GDM1 (cell line): ENCODE results near the gene B4GALNT2.
"Not testable (repeated sequence)": the region's sequence is repeated elsewhere in the genome, so short reads cannot be mapped to it uniquely, and the experiment has no call there.

Experiments
- DNase-seq: peaks from one replicate; lab custom pipeline; 2025; lab: John Stamatoyannopoulos, UW

Gene B4GALNT2

DNA sequence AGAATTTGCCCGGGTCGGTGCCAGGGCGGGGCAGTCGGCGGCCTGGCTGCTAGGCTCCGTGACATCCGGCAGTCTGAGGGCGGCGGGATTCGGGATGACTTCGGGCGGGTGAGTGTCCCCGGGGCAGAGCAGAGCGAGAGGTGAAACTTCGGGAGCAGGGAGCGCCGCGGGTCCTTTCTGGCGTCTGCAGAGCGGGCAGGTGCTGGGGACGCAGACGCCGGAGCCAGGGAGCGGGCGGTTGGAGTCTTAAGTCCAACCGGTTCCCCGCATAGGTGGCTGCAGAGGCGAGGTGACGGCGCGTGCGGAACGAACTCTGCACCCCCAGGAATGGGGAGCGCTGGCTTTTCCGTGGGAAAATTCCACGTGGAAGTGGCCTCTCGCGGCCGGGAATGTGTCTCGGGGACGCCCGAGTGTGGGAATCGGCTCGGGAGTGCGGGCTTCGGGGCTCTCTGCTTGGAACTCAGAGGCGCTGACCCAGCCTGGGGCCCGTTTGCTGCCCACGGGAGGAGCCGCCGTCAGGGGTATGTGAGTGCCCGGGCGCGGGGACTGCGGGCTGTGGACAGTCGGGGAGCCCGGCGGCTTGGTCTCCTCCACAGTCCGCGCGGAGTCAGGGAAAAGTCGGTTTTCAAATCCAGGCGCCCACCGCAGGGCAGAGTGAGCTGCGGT, at the start of gene B4GALNT2:
TSS of gene B4GALNT2 (plus strand) at position 71 of the 666 bp plus-strand sequence. CDS start at position 95, 24 bp downstream.
- DNase-seq: no peak

DNA sequence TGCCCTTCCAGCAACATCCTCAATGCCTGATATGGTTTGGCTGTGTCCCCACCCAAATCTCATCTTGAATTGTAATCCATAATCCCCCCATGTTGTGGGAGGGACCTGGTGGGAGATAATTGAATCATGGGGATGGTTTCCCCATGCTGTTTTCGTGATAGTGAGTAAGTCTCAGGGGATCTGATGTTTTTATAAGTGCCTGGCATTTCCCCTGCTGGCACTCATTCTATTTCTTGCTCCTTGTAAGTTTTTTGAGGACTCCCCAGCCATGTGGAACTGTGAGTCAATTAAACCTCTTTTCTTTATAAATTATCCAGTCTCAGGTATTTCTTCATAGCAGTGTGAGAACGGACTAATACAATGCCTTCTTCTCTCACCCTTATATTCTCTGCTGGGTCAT, 47.5 kb upstream of the B4GALNT2 start:
- not testable (repeated sequence) for DNase-seq

- DNase-seq: no peak
Observed at GRCh38 chr17:49085565-49086315, 46.8 kb upstream of the B4GALNT2 start.

DNA sequence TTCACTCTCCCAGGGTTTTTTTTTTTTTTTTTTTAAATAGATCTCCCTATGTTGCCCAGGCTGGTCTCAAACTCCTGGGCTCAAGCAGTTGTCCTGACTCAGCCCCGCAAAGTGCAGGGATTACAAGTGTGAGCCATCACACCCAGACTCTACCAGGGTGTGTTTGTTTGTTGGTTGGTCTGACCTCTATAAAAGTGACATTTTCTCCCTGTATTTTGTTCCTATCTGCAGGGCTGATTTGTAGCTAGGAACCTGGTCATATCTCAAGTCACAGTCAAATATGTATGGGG, 46.3 kb upstream of the B4GALNT2 start:
- DNase-seq: no peak

DNA sequence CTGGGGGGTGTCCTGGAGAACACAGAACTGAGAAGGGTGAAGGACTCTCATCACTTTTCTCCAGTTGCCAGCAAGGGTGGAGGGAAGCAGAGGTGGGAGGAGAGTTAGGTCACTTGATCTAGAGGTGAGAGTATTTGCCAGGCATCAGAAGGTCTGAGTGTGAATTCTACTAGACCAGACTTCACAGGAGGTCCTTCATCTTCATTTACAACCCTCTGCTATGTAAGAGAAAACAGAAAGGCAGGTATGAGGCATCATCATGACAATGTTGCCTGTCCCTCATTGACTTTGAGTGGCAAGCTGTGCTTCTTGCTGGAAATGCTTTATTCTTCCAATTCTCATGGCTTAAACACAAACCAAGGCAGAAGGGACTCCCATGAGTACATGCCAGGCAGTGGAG, 45.9 kb upstream of the B4GALNT2 start:
- no peak for DNase-seq

DNA sequence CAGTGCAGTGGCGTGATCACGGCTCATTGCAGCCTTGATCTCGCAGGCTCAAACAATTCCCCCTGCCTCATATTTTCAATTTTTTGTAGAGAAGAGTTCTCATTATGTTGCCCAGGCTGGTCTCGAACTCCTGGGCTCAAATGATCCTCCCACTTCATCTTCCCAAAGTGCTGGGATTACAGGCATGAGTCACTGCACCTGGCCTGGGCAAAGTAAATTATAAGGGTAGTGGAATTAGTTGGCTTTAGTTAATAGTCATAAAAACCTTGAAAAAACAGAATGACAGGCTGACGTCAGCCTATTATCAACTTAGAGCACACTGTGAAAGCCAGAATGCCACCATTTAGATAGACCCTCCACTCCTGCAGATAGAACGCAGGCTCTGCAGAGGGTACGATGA, 43.5 kb upstream of the B4GALNT2 start:
- no peak for DNase-seq

DNA sequence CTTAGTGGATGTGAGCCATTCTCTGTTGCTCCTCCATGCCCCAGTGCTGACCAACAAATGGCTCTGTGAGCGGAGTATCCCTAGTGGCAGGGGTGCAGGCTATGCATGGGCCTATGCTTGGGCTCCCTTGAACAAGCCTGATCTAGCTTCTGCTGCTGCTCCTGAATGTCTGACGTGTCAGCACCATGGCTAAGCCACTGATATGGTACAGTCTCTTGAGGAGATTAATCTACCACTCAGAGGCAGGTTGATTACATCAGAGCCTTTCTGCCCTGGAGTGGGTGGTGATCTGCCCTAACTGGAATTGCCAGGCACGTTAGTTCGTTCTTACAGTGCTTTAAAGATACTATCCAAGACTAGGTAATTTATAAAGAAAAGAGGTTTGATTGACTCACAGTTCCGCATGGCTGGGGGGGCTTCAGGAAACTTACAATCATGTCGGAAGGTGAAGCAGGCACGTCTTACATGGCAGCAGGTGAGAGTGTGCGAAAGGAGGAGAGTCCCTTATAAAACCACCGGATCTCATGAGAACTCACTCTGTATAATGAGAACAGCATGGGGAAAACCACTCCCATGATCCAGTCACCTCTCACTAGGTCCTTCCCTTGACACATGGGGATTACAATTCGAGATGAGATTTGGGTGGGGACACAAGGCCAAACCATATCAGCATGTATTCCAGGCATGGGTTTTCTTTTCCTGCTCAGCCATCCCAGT, 41.5 kb upstream of the B4GALNT2 start:
- DNase-seq: no peak

- DNase-seq: no peak
Observed at GRCh38 chr17:49093131-49093530, 39.4 kb upstream of the B4GALNT2 start.

DNA sequence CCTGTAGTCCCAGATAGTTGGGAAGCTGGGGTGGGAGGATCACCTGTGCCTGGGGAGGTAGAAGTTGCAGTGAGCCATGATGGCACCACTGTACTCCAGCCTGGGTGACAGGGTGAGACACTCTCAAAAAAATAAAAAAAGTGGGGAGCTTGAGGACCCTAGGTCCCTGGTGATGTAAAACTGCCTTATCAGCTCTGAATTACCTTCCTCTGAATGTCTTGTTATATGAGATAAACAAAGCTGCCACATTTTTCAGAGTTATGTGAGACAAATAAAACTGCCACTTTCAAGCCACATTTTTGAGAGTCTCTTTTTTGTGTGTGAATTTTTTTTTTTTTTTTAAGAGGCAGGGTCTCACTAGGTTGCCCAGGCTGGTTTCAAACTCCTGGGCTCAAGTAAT, 32.0 kb upstream of the B4GALNT2 start:
- DNase-seq: no peak

DNA sequence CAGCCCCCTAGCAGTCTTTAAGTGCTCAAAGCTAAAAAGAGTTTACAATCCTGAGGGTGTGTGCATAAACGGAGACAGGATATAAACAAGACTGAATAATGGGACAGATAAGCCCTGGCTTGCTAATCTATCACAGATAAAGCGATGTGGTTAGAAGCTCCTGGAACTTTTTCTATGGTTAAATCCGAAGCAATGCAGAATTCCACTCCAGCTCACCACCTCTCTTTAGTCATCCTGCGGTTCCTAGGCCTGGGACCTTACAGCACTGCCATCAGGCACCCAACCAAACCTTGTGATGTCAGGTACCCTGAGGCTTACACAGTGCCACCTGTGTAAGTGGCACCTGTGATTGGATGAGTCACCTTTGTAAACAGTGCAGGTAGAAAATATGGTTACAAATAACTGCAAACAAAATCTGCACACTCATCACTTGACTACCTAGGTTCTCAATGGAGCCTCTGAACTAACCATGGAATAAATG, 31.5 kb upstream of the B4GALNT2 start:
- DNase-seq: no peak

- DNase-seq: not testable (repeated sequence)
Observed at GRCh38 chr17:49103360-49103759, 29.2 kb upstream of the B4GALNT2 start.

DNA sequence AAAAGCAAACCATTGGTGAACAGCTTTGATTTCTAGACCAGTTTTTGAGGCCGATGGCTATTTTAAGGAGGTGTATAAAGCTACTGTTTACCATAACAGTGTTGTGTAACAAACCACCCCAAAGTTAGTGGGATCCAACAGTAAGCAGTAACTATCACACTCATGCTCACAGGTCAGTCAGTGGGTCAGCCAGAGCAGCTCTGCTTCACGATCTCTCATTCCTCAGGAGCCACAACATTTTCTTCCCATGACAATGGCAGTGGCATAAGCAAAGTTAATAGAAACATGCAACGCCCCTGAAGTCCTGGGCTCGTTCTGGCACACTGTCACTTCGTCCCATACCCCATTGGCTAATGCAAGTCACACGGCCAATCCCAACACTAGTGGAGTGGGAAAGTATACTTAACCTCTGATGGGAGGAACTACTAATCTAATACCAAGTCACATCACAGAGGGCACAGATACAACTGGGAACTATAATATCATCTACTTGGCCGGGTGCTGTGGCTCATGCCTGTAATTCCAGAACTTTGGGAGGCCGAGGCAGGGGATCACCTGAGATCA, 28.0 kb upstream of the B4GALNT2 start:
- no peak for DNase-seq

GRCh38 chr17:49106321-49107210, 26.0 kb upstream of the B4GALNT2 start:
- no peak for DNase-seq

- no peak for DNase-seq
Observed at GRCh38 chr17:49107211-49107557, 25.4 kb upstream of the B4GALNT2 start.

GRCh38 chr17:49108318-49108717, 24.3 kb upstream of the B4GALNT2 start:
- DNase-seq: no peak

GRCh38 chr17:49110509-49110908, 22.1 kb upstream of the B4GALNT2 start:
- no peak for DNase-seq

GRCh38 chr17:49111934-49112333, 20.6 kb upstream of the B4GALNT2 start:
- DNase-seq: no peak

DNA sequence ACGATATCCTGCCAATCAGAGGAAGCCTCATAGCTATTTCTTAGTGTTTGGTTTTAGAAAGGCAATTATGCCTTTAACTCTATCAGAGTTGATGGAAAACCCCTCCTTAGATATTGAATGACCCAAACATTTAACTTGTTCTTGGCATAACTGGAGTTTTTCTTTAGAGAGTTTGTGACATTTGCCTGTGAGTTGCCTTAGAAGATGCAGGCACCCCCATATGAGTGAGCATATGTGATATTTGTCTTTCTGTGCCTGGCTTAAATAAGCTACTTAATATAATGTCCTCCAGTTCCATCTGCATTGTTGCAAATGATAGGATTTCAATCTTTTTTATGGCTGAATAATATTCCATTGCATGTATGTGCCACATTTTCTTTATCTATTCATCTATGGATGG, 19.6 kb upstream of the B4GALNT2 start:
- DNase-seq: no peak

- no peak for DNase-seq
Observed at GRCh38 chr17:49114703-49115102, 17.9 kb upstream of the B4GALNT2 start.

- no peak for DNase-seq
Observed at GRCh38 chr17:49117587-49118230, 14.9 kb upstream of the B4GALNT2 start.

DNA sequence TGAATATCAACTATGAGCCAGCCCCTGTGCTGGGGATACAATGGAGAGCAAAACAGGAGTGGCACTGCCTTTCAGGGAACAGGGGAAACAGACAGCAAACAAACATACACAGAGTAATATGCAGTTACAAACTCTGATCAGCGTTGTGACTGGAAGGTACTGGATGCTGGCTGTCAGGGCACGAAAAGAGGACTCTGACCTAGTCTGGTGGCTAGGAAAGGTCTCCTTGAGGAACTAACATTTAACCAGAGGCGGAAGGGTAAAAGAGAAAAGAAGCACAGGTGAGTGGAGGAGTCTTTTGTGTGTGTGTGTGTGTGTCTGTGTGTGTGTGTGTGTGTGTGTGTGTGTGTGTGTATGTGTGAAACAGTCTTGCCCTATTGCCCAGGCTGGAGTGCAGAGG, 12.4 kb upstream of the B4GALNT2 start:
- no peak for DNase-seq
